ENCODE measurements around the gene ZMYND8. TPM values are rescaled to one million over a fixed set of nuclear protein-coding genes. Genes with fewer than 3 reads are reported as not detected.

The ZMYND8 gene
- total and polyA plus RNA-seq, 10 of the 15 experiments (the other 5 are each of a cell fraction or from before 2014, with no cell fraction given), result 12.9 to 54.8 (median 23.1) TPM

DNA sequence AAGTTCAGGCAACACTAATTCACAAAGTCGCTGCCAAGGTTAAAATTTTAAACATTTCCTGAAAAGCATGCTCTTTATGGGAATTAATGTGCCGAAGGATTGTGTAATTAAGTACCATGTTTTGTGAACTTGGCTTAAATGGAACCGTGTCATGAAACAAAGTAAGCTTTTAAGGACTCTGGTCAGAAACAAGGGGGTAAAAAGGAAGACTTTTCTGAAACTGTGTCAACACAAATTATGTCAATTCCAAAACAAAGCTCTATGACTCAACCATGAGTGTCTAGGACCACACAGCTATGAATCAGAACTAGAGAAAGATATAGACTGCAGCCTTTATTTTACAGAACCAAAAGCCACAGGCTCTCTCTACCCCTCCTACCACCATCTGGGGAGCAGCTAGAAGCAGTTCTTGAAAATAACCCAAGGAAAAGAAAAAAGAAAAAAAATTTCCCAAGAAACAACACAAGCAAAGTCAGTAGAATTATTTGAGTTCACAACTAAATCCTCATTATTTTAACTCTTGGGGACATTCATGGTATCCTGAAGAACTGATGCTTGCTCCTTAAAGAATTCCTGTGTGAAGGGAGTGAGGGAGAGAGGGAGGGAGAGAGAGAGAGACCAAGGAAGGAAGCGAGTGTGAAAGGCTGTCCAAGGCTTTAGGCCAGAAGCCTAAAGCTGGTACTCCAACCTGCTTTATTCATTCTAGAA lies 81.9 kb downstream of the ZMYND8 start (continued):
- TF ChIP-seq, protein P1, sequence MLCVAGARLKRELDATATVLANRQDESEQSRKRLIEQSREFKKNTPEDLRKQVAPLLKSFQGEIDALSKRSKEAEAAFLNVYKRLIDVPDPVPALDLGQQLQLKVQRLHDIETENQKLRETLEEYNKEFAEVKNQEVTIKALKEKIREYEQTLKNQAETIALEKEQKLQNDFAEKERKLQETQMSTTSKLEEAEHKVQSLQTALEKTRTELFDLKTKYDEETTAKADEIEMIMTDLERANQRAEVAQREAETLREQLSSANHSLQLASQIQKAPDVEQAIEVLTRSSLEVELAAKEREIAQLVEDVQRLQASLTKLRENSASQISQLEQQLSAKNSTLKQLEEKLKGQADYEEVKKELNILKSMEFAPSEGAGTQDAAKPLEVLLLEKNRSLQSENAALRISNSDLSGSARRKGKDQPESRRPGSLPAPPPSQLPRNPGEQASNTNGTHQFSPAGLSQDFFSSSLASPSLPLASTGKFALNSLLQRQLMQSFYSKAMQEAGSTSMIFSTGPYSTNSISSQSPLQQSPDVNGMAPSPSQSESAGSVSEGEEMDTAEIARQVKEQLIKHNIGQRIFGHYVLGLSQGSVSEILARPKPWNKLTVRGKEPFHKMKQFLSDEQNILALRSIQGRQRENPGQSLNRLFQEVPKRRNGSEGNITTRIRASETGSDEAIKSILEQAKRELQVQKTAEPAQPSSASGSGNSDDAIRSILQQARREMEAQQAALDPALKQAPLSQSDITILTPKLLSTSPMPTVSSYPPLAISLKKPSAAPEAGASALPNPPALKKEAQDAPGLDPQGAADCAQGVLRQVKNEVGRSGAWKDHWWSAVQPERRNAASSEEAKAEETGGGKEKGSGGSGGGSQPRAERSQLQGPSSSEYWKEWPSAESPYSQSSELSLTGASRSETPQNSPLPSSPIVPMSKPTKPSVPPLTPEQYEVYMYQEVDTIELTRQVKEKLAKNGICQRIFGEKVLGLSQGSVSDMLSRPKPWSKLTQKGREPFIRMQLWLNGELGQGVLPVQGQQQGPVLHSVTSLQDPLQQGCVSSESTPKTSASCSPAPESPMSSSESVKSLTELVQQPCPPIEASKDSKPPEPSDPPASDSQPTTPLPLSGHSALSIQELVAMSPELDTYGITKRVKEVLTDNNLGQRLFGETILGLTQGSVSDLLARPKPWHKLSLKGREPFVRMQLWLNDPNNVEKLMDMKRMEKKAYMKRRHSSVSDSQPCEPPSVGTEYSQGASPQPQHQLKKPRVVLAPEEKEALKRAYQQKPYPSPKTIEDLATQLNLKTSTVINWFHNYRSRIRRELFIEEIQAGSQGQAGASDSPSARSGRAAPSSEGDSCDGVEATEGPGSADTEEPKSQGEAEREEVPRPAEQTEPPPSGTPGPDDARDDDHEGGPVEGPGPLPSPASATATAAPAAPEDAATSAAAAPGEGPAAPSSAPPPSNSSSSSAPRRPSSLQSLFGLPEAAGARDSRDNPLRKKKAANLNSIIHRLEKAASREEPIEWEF (IDR thresholded peaks at IDR 0.05; ENCODE audit: insufficient replicate concordance, low read depth, low read length), result peak; percentile 10
- peak; percentile 89 for TF ChIP-seq MTA3 (IDR thresholded peaks at IDR 0.05; ENCODE audit: borderline replicate concordance, low read length)
- TF ChIP-seq KAT2A (conservative IDR thresholded peaks at IDR 0.05; ENCODE audit: control insufficient read depth, low read depth, low read length), result no peak
- TF ChIP-seq, protein P2, sequence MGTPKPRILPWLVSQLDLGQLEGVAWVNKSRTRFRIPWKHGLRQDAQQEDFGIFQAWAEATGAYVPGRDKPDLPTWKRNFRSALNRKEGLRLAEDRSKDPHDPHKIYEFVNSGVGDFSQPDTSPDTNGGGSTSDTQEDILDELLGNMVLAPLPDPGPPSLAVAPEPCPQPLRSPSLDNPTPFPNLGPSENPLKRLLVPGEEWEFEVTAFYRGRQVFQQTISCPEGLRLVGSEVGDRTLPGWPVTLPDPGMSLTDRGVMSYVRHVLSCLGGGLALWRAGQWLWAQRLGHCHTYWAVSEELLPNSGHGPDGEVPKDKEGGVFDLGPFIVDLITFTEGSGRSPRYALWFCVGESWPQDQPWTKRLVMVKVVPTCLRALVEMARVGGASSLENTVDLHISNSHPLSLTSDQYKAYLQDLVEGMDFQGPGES (IDR thresholded peaks at IDR 0.05), result no peak
- peak; percentile 46; the same call in 1 of the 2 replicates for TF ChIP-seq STAT3 (IDR thresholded peaks at IDR 0.05; ENCODE audit: low read depth, low read length)
- peak; percentile 49 for TF ChIP-seq MEF2B (IDR thresholded peaks at IDR 0.05; ENCODE audit: partially characterized antibody, poor library complexity, severe bottlenecking)
- TF ChIP-seq ATF7 (IDR thresholded peaks at IDR 0.05; ENCODE audit: low read depth), result peak; percentile 92
- no peak for TF ChIP-seq RFX5 (IDR thresholded peaks at IDR 0.05; ENCODE audit: low read depth, low read length)
- peak; percentile 61; the same call in 1 of the 2 replicates for TF ChIP-seq TCF7 (IDR thresholded peaks at IDR 0.05; ENCODE audit: borderline replicate concordance)
- TF ChIP-seq POLR2AphosphoS5 (IDR thresholded peaks at IDR 0.05; ENCODE audit: low read length), result peak; percentile 24; the same call in 1 of the 2 replicates
- no peak for TF ChIP-seq ZSCAN29 (IDR thresholded peaks at IDR 0.05)
- TF ChIP-seq IRF4 (IDR thresholded peaks at IDR 0.05; ENCODE audit: low read depth, low read length), result peak; percentile 95
- peak; percentile 84 for TF ChIP-seq MTA2 (IDR thresholded peaks at IDR 0.05; ENCODE audit: low read depth)
- peak; percentile 86 for TF ChIP-seq PML (IDR thresholded peaks at IDR 0.05; ENCODE audit: low read length)

All from GM12878 (cell line).